NB4 (cell line): ENCODE data around the gene ZMYND8.

Source experiments
- DNase-seq: peaks from one replicate; pipeline ENCODE4 v3.0.0; 2010; ENCODE audit warnings: low read depth
- H3K4me3 ChIP-seq: one replicate; pipeline ENCODE4 v1.5.1; 2011; ENCODE audit warnings: mild to moderate bottlenecking, low read depth, low read length, moderate library complexity
- CTCF ChIP-seq: IDR thresholded peaks from one replicate; pipeline ENCODE4 v1.5.1; 2012; ENCODE audit warnings: low read depth, low read length
- MAX ChIP-seq: IDR thresholded peaks from 2 replicates; pipeline ENCODE4 v1.6.1; 2011; ENCODE audit warnings: low read depth, low read length
- MYC ChIP-seq: IDR thresholded peaks from 2 replicates; pipeline ENCODE4 v1.6.1; 2011; ENCODE audit warnings: low read depth, low read length
- POLR2A ChIP-seq: IDR thresholded peaks from 2 replicates; pipeline ENCODE4 v1.6.1; 2011; ENCODE audit warnings: mild to moderate bottlenecking; ENCODE audit not compliant: insufficient read length; ENCODE audit errors: extremely low read depth

ZMYND8 gene

GRCh38 chr20:47257771-47258170 is 98.7 kb downstream of the ZMYND8 start:
- no peak overlapping the region for H3K4me3 ChIP-seq
- no peak for TF ChIP-seq CTCF
- TF ChIP-seq MAX: no peak
- no peak for TF ChIP-seq MYC
- no peak for TF ChIP-seq POLR2A
- DNase-seq: no peak

GRCh38 chr20:47257256-47257655 is 99.2 kb downstream of the ZMYND8 start:
- DNase-seq: no peak

GRCh38 chr20:47256668-47257236 is 99.7 kb downstream of the ZMYND8 start:
- DNase-seq: no peak
- no peak overlapping the region for H3K4me3 ChIP-seq
- TF ChIP-seq MAX (no peak), CTCF (no peak), MYC (no peak), POLR2A (no peak)

More at GRCh38 chr20:47257256-47257655, 99.2 kb downstream of the ZMYND8 start:
- H3K4me3 ChIP-seq: no peak overlapping the region
- no peak for TF ChIP-seq MYC
- no peak for TF ChIP-seq CTCF
- TF ChIP-seq POLR2A: no peak
- TF ChIP-seq MAX: no peak

GRCh38 chr20:47253872-47254271 is 102.6 kb downstream of the ZMYND8 start:
- DNase-seq: no peak
- H3K4me3 ChIP-seq: no peak overlapping the region
- TF ChIP-seq MYC: no peak
- no peak for TF ChIP-seq MAX
- no peak for TF ChIP-seq CTCF
- no peak for TF ChIP-seq POLR2A

GRCh38 chr20:47252879-47253307 is 103.6 kb downstream of the ZMYND8 start:
- no peak overlapping the region for H3K4me3 ChIP-seq
- TF ChIP-seq POLR2A: no peak
- no peak for DNase-seq

GRCh38 chr20:47251154-47252020 is 105.1 kb downstream of the ZMYND8 start:
- TF ChIP-seq MYC: no peak
- TF ChIP-seq MAX: no peak
- no peak for TF ChIP-seq CTCF
- TF ChIP-seq POLR2A: no peak
- DNase-seq: no peak
- no peak overlapping the region for H3K4me3 ChIP-seq
